ENCODE measurements around the gene SALL3. TPM values are rescaled to one million over a fixed set of nuclear protein-coding genes. Genes with fewer than 3 reads are reported as not detected.
A peak's percentile ranks its signal among the peaks of the same experiment; 100 is the strongest.

SALL3 gene
- polyA plus RNA-seq, 1 donor: under 0.01 TPM

DNA sequence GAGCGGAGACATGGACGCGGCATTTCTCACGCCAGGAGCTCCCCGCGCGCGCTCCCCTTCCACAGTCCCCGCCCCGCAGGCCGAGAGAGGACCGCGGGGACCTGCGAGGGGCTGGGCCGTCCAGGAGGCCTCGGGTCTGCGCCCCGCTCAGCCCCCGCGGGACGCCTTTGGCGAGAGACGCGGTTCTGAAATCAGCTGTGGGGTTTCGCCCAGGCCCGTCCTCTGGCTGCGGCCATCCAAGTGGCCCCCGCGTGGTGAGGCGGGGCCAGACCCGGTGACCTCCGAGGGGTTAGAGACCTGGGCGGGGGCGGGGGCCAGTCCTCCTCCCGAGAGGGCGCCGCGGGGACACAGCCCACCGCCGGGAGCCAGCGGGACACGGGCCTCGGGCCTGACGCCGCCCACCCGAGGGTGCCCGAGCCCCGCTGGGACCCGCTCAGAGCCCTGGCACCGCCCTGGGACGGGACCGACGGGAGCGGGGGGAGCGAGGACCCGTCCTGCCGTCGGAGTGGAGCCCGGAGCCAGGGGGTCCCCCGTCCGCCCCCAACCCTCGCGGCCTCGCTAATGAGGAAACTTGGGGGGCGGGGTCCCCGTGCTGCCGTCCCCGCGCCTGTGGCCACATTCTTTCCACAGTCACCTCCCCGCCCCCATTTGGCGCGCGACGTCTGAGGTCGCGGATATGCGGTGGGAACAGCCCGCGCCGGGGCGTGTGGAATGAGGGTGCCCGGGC lies 6.1 kb upstream of the SALL3 start:
- peaks cover 88% of the 10 kb centered on the region for H3K27me3 ChIP-seq (ENCODE audit: control insufficient read depth, insufficient read depth, low read length)
- no peaks in the 10 kb centered on the region for H3K36me3 ChIP-seq (ENCODE audit: control insufficient read depth, insufficient read depth, low read length)
- DNase-seq: no peak
- WGBS (ENCODE audit: insufficient coverage, low lambda C conversion rate): no CpG with 5 or more reads among the region's 82 CpGs
- peaks cover 11% of the 10 kb centered on the region for H3K9me3 ChIP-seq (ENCODE audit: control insufficient read depth, low read depth, low read length)
- no peak overlapping the region for H3K4me3 ChIP-seq (ENCODE audit: low read length)
- no peak overlapping the region for H3K27ac ChIP-seq (ENCODE audit: low read length)
- no peaks in the 10 kb centered on the region for H3K4me1 ChIP-seq (ENCODE audit: control insufficient read depth, insufficient read depth, low read length)

DNA sequence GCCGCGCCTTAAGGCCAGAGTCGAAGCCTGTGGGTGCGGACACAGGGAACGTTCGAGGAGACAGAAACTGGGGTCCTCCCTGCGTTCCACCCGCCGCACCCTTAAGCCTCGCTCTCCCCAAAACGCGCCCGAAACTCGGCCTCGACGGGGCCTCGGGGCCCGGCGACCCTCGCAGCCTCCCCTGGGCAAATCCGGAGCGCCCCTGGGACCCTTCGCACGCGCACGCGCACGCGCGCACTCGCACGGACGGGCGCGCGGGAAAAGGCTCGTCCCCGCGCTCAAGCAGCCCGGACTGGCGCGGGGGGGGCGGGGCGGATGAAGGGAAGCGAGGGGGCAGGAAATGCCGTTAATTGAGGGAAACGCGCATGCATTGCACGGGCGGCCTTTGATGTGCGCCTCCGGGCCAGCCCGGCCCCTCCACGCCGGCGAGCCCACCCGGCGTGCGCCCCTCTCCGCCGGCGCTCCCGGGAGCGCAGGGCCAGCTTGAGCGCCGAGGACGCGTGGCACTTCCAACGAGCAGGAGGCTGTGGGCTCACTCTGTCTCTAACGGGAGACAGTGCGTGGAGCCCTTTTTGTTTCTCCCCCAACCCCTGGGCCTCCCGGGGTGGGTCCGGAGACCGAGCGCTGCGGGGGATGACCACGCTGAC lies 5.4 kb upstream of the SALL3 start:
- H3K4me3 ChIP-seq (ENCODE audit: low read length): no peak overlapping the region

GRCh38 chr18:78975292-78975691 lies 4.3 kb upstream of the SALL3 start:
- no CpG with 5 or more reads among the region's 10 CpGs for WGBS (ENCODE audit: insufficient coverage, low lambda C conversion rate)
- no peak for DNase-seq
- peaks cover 83% of the 10 kb centered on the region for H3K27me3 ChIP-seq (ENCODE audit: control insufficient read depth, insufficient read depth, low read length)
- H3K27ac ChIP-seq (ENCODE audit: low read length): no peak overlapping the region
- no peak overlapping the region for H3K4me3 ChIP-seq (ENCODE audit: low read length)
- H3K9me3 ChIP-seq (ENCODE audit: control insufficient read depth, low read depth, low read length): peaks cover 11% of the 10 kb centered on the region
- no peaks in the 10 kb centered on the region for H3K4me1 ChIP-seq (ENCODE audit: control insufficient read depth, insufficient read depth, low read length)
- no peaks in the 10 kb centered on the region for H3K36me3 ChIP-seq (ENCODE audit: control insufficient read depth, insufficient read depth, low read length)

More for the DNA sequence above, 5.4 kb upstream of the SALL3 start:
- Histone ChIP-seq H3K27ac (ENCODE audit: low read length) (no peak overlapping the region), H3K4me1 (ENCODE audit: control insufficient read depth, insufficient read depth, low read length) (no peaks in the 10 kb centered on the region), H3K9me3 (ENCODE audit: control insufficient read depth, low read depth, low read length) (peaks cover 11% of the 10 kb centered on the region), H3K36me3 (ENCODE audit: control insufficient read depth, insufficient read depth, low read length) (no peaks in the 10 kb centered on the region), H3K27me3 (ENCODE audit: control insufficient read depth, insufficient read depth, low read length) (peaks cover 92% of the 10 kb centered on the region)
- no CpG with 5 or more reads among the region's 77 CpGs for WGBS (ENCODE audit: insufficient coverage, low lambda C conversion rate)
- no peak for DNase-seq

- H3K9me3 ChIP-seq (ENCODE audit: control insufficient read depth, low read depth, low read length): peaks cover 11% of the 10 kb centered on the region
Observed at GRCh38 chr18:78975699-78976335, 3.8 kb upstream of the SALL3 start.

GRCh38 chr18:78976765-78977636 lies 2.6 kb upstream of the SALL3 start:
- 4% methylated on average over 5 of the region's 51 CpGs for WGBS (ENCODE audit: insufficient coverage, low lambda C conversion rate)
- Histone ChIP-seq H3K4me1 (ENCODE audit: control insufficient read depth, insufficient read depth, low read length) (no peaks in the 10 kb centered on the region), H3K27me3 (ENCODE audit: control insufficient read depth, insufficient read depth, low read length) (peaks cover 84% of the 10 kb centered on the region), H3K4me3 (ENCODE audit: low read length) (no peak overlapping the region), H3K36me3 (ENCODE audit: control insufficient read depth, insufficient read depth, low read length) (no peaks in the 10 kb centered on the region), H3K9me3 (ENCODE audit: control insufficient read depth, low read depth, low read length) (peaks cover 11% of the 10 kb centered on the region), H3K27ac (ENCODE audit: low read length) (no peak overlapping the region)
- no peak for DNase-seq

More at GRCh38 chr18:78975699-78976335, 3.8 kb upstream of the SALL3 start:
- Histone ChIP-seq H3K4me3 (ENCODE audit: low read length) (no peak overlapping the region), H3K36me3 (ENCODE audit: control insufficient read depth, insufficient read depth, low read length) (no peaks in the 10 kb centered on the region), H3K27me3 (ENCODE audit: control insufficient read depth, insufficient read depth, low read length) (peaks cover 84% of the 10 kb centered on the region), H3K4me1 (ENCODE audit: control insufficient read depth, insufficient read depth, low read length) (no peaks in the 10 kb centered on the region), H3K27ac (ENCODE audit: low read length) (no peak overlapping the region)
- no peak for DNase-seq
- 20% methylated on average over 2 of the region's 4 CpGs for WGBS (ENCODE audit: insufficient coverage, low lambda C conversion rate)

DNA sequence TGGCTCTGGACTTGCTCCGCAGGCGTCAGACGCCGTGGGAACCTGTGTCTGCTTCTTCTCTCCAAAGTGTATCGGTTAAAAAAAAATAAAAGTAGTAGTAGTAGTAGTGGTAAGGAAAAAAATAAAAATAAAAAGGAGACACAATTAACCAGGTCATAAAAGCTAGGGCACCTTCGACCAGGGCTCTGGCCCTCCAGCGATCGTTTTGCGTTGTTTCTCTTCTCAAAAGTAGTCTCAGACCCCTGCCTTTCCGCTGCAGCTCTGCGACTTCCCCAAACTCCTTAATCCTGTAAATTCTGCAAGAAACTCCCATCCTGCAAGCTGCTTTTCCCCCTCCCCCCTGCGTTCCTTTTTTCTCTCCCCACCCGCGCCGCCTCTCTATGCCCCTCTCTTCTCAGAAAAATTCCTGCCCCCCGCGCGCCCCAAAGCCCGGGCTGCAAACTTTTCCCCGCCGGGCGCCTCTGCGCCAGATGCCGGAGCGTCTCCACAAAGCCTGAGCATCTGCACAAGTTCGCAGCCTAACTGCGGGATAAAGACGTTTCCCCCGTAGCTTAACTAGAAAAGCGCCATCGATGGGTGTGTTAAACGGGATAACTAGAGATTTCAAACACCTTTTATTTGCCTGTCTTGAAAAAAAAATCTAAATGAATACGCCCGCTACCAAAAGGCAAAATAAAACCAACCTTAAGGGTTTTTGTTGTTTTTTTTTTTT lies 1.8 kb upstream of the SALL3 start:
- Histone ChIP-seq H3K27me3 (ENCODE audit: control insufficient read depth, insufficient read depth, low read length) (peaks cover 84% of the 10 kb centered on the region), H3K9me3 (ENCODE audit: control insufficient read depth, low read depth, low read length) (peaks cover 11% of the 10 kb centered on the region), H3K27ac (ENCODE audit: low read length) (no peak overlapping the region), H3K4me3 (ENCODE audit: low read length) (no peak overlapping the region), H3K36me3 (ENCODE audit: control insufficient read depth, insufficient read depth, low read length) (no peaks in the 10 kb centered on the region), H3K4me1 (ENCODE audit: control insufficient read depth, insufficient read depth, low read length) (no peaks in the 10 kb centered on the region)
- DNase-seq: no peak
- 14% methylated on average over 1 of the region's 34 CpGs for WGBS (ENCODE audit: insufficient coverage, low lambda C conversion rate)

GRCh38 chr18:78978349-78979055 lies 1.1 kb upstream of the SALL3 start:
- peaks cover 83% of the 10 kb centered on the region for H3K27me3 ChIP-seq (ENCODE audit: control insufficient read depth, insufficient read depth, low read length)
- H3K27ac ChIP-seq (ENCODE audit: low read length): no peak overlapping the region
- WGBS (ENCODE audit: insufficient coverage, low lambda C conversion rate): 0% methylated on average over 1 of the region's 80 CpGs
- H3K9me3 ChIP-seq (ENCODE audit: control insufficient read depth, low read depth, low read length): peaks cover 6% of the 10 kb centered on the region
- H3K4me3 ChIP-seq (ENCODE audit: low read length): no peak overlapping the region
- no peaks in the 10 kb centered on the region for H3K4me1 ChIP-seq (ENCODE audit: control insufficient read depth, insufficient read depth, low read length)
- DNase-seq: peak in 1 of 2 donors; percentile 18
- H3K36me3 ChIP-seq (ENCODE audit: control insufficient read depth, insufficient read depth, low read length): no peaks in the 10 kb centered on the region

DNA sequence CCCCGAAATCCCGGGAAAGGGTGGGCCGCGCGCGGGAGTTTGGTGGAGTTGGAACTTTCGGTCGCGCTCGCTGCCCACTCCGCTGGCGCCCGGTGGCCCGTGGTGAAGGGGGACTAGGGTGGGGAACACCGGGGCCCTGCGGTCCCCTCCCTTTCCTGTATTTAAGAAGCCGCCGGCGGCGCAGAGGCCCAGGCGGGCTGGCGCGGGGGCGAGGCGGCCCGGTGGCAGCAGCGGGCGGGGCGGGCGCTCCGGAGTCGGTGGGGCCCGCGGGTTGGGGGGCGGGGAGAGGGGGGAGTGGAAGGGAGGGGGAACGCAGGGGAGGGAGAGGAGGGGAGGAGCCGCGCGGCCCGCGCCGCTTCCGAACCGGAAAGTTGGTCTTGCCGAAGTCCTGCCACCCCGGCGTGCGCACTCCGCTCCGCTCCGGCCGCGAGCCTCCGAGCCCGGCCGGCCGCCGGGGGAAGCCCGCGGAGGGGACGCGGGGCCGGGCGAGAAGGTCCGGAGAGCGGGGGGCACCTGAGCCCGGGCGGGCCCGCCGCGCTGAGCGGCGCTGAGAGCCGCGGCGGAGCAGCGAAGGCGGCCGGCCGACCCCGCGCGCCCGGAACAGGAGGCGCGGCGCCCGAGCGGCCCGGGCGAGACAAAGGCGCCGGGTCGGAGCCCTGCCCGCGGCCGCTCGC lies 425 bp upstream of the SALL3 start:
- H3K9me3 ChIP-seq (ENCODE audit: control insufficient read depth, low read depth, low read length): peaks cover 2% of the 10 kb centered on the region
- H3K27me3 ChIP-seq (ENCODE audit: control insufficient read depth, insufficient read depth, low read length): peaks cover 82% of the 10 kb centered on the region
- H3K4me3 ChIP-seq (ENCODE audit: low read length): no peak overlapping the region
- WGBS (ENCODE audit: insufficient coverage, low lambda C conversion rate): no CpG with 5 or more reads among the region's 98 CpGs
- no peaks in the 10 kb centered on the region for H3K4me1 ChIP-seq (ENCODE audit: control insufficient read depth, insufficient read depth, low read length)
- H3K27ac ChIP-seq (ENCODE audit: low read length): no peak overlapping the region
- DNase-seq: no peak
- H3K36me3 ChIP-seq (ENCODE audit: control insufficient read depth, insufficient read depth, low read length): no peaks in the 10 kb centered on the region

- Histone ChIP-seq H3K4me1 (ENCODE audit: control insufficient read depth, insufficient read depth, low read length) (no peaks in the 10 kb centered on the region), H3K27me3 (ENCODE audit: control insufficient read depth, insufficient read depth, low read length) (peaks cover 79% of the 10 kb centered on the region), H3K27ac (ENCODE audit: low read length) (no peak overlapping the region), H3K9me3 (ENCODE audit: control insufficient read depth, low read depth, low read length) (peaks cover 2% of the 10 kb centered on the region), H3K4me3 (ENCODE audit: low read length) (no peak overlapping the region), H3K36me3 (ENCODE audit: control insufficient read depth, insufficient read depth, low read length) (no peaks in the 10 kb centered on the region)
- DNase-seq: no peak
- WGBS (ENCODE audit: insufficient coverage, low lambda C conversion rate): no CpG with 5 or more reads among the region's 71 CpGs
Observed at GRCh38 chr18:78980279-78980771, 707 bp downstream of the SALL3 start.
